ENCODE results near the gene DACT3. TPM values are rescaled to one million over a fixed set of nuclear protein-coding genes. Genes with fewer than 3 reads are reported as not detected.

DACT3 gene
- total RNA-seq, 3 donors from 2014 or later = 0.50 to 0.71 (median 0.63) TPM

- Mint-ChIP-seq H3K27me3 (ENCODE audit: low read depth) (no peaks in the 10 kb centered on the region), H3K4me3 (peak overlapping the region; percentile 67), H3K4me1 (ENCODE audit: low read depth) (peaks cover 71% of the 10 kb centered on the region), H3K9me3 (no peaks in the 10 kb centered on the region), H3K36me3 (ENCODE audit: insufficient read depth) (no peaks in the 10 kb centered on the region)
- peak; percentile 23 to 32 for ATAC-seq
- DNase-seq = peak; percentile 41
Observed at GRCh38 chr19:46616631-46617322, 44.2 kb downstream of the DACT3 start.

- Mint-ChIP-seq H3K36me3 (ENCODE audit: insufficient read depth) (peaks cover 4% of the 10 kb centered on the region), H3K4me3 (no peak overlapping the region), H3K27me3 (ENCODE audit: low read depth) (no peaks in the 10 kb centered on the region), H3K9me3 (no peaks in the 10 kb centered on the region), H3K4me1 (ENCODE audit: low read depth) (peaks cover 71% of the 10 kb centered on the region)
- ATAC-seq = no peak
- DNase-seq = no peak
Observed at GRCh38 chr19:46615966-46616365, 45.0 kb downstream of the DACT3 start.

DNA sequence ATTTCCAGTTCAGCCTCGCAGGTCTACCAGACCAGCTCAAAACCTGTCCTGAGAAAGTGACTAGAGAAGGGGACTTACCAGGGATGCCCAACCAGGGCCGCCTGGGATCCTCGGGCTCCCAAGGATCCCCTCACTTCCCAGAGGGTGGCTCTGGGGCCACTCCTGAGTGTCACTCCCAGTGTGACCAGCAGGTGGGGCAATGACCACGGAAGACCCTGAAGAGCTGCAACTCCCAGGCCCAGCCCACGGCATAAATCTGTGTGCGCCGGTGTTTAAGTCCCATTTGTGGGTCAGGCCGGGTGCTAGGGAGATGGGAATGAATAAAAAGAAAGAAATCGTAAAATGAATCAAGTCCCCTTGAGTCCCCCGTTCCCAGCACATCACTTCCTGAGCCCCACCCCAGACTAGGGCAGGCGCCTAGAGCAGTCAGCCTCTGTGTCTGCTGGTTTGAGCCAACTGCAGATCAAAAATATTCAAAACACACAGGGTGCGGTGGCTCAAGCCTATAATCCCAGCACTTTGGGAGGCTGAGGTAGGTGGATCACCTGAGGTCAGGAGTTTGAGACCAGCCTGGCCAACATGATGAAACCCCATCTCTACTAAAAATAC, 46.8 kb downstream of the DACT3 start:
- ATAC-seq = peak; percentile 58 to 70
- no peaks in the 10 kb centered on the region for H3K9me3 Mint-ChIP-seq
- no peaks in the 10 kb centered on the region for H3K27me3 Mint-ChIP-seq (ENCODE audit: low read depth)
- DNase-seq = peak; percentile 84
- H3K4me1 Mint-ChIP-seq (ENCODE audit: low read depth) = peaks cover 67% of the 10 kb centered on the region
- peak overlapping the region; percentile 36 for H3K4me3 Mint-ChIP-seq
- peaks cover 9% of the 10 kb centered on the region for H3K36me3 Mint-ChIP-seq (ENCODE audit: insufficient read depth)

- Mint-ChIP-seq H3K4me3 (no peak overlapping the region), H3K36me3 (ENCODE audit: insufficient read depth) (peaks cover 11% of the 10 kb centered on the region), H3K4me1 (ENCODE audit: low read depth) (peaks cover 64% of the 10 kb centered on the region), H3K27me3 (ENCODE audit: low read depth) (no peaks in the 10 kb centered on the region), H3K9me3 (no peaks in the 10 kb centered on the region)
- ATAC-seq (no peak), DNase-seq (no peak)
Observed at GRCh38 chr19:46613525-46613924, 47.5 kb downstream of the DACT3 start.

DNA sequence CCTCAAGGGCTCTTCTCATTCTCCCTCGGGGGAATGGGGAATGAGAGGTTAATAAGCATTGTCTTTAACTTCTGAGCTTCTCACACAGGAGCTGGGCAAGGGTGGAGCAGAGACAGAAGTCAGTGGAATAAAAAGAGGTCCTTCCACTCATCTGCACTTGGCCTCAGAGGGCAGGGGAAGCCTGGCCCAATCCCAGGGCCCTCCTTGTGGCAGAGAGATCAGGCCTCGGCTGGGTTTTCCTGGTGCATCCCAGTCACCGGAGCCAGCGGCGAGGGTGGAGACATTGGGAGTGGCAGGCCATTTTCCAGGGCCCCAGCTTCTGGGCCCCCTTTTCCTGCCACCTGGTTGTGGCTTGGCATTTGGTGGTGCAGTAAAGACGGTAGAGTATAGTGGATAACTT, 49.2 kb downstream of the DACT3 start:
- ATAC-seq (peak in 1 of 2 donors; percentile 6), DNase-seq (no peak)
- H3K4me1 Mint-ChIP-seq (ENCODE audit: low read depth) = peaks cover 58% of the 10 kb centered on the region
- H3K36me3 Mint-ChIP-seq (ENCODE audit: insufficient read depth) = peaks cover 23% of the 10 kb centered on the region
- H3K27me3 Mint-ChIP-seq (ENCODE audit: low read depth) = no peaks in the 10 kb centered on the region
- H3K4me3 Mint-ChIP-seq = peak overlapping the region; percentile 49
- H3K9me3 Mint-ChIP-seq = no peaks in the 10 kb centered on the region

- H3K36me3 Mint-ChIP-seq (ENCODE audit: insufficient read depth) = peaks cover 27% of the 10 kb centered on the region
- ATAC-seq (peak; percentile 29 to 36), DNase-seq (no peak)
- peak overlapping the region; percentile 49 for H3K4me3 Mint-ChIP-seq
- H3K9me3 Mint-ChIP-seq = no peaks in the 10 kb centered on the region
- peaks cover 58% of the 10 kb centered on the region for H3K4me1 Mint-ChIP-seq (ENCODE audit: low read depth)
- H3K27me3 Mint-ChIP-seq (ENCODE audit: low read depth) = no peaks in the 10 kb centered on the region
Observed at GRCh38 chr19:46610851-46611770, 49.9 kb downstream of the DACT3 start.

GRCh38 chr19:46610413-46610775, 50.6 kb downstream of the DACT3 start:
- DNase-seq = no peak
- H3K4me3 Mint-ChIP-seq = no peak overlapping the region

GRCh38 chr19:46609511-46610412, 51.2 kb downstream of the DACT3 start:
- Mint-ChIP-seq H3K27me3 (ENCODE audit: low read depth) (no peaks in the 10 kb centered on the region), H3K4me3 (no peak overlapping the region), H3K4me1 (ENCODE audit: low read depth) (peaks cover 57% of the 10 kb centered on the region), H3K9me3 (no peaks in the 10 kb centered on the region), H3K36me3 (ENCODE audit: insufficient read depth) (peaks cover 27% of the 10 kb centered on the region)
- ATAC-seq (no peak), DNase-seq (no peak)

More at GRCh38 chr19:46610413-46610775, 50.6 kb downstream of the DACT3 start:
- Mint-ChIP-seq H3K9me3 (no peaks in the 10 kb centered on the region), H3K4me1 (ENCODE audit: low read depth) (peaks cover 57% of the 10 kb centered on the region), H3K27me3 (ENCODE audit: low read depth) (no peaks in the 10 kb centered on the region), H3K36me3 (ENCODE audit: insufficient read depth) (peaks cover 27% of the 10 kb centered on the region)
- ATAC-seq = no peak

GRCh38 chr19:46608581-46609345, 52.2 kb downstream of the DACT3 start:
- no peak overlapping the region for H3K4me3 Mint-ChIP-seq
- ATAC-seq = no peak
- peaks cover 27% of the 10 kb centered on the region for H3K36me3 Mint-ChIP-seq (ENCODE audit: insufficient read depth)
- no peaks in the 10 kb centered on the region for H3K27me3 Mint-ChIP-seq (ENCODE audit: low read depth)
- H3K9me3 Mint-ChIP-seq = no peaks in the 10 kb centered on the region
- DNase-seq = no peak
- H3K4me1 Mint-ChIP-seq (ENCODE audit: low read depth) = peaks cover 55% of the 10 kb centered on the region

DNA sequence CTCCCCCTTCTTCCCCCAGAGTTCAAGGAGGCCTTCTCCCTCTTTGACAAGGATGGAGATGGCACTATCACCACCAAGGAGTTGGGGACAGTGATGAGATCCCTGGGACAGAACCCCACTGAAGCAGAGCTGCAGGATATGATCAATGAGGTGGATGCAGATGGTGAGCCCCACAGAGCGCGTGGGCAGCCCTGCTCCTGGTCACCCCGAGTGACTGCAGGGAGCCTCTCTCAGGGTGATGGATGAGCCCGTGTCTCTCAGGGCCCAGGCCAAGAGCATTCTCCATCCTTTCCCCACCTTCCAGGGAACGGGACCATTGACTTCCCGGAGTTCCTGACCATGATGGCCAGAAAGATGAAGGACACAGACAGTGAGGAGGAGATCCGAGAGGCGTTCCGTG, 52.8 kb downstream of the DACT3 start:
- ATAC-seq (no peak), DNase-seq (no peak)
- Mint-ChIP-seq H3K36me3 (ENCODE audit: insufficient read depth) (peaks cover 27% of the 10 kb centered on the region), H3K27me3 (ENCODE audit: low read depth) (no peaks in the 10 kb centered on the region), H3K4me3 (no peak overlapping the region), H3K4me1 (ENCODE audit: low read depth) (peaks cover 57% of the 10 kb centered on the region), H3K9me3 (no peaks in the 10 kb centered on the region)

GRCh38 chr19:46607448-46607841, 53.5 kb downstream of the DACT3 start:
- no peaks in the 10 kb centered on the region for H3K27me3 Mint-ChIP-seq (ENCODE audit: low read depth)
- H3K4me3 Mint-ChIP-seq = no peak overlapping the region
- DNase-seq = no peak
- peaks cover 27% of the 10 kb centered on the region for H3K36me3 Mint-ChIP-seq (ENCODE audit: insufficient read depth)
- peaks cover 59% of the 10 kb centered on the region for H3K4me1 Mint-ChIP-seq (ENCODE audit: low read depth)
- no peaks in the 10 kb centered on the region for H3K9me3 Mint-ChIP-seq
- no peak for ATAC-seq

DNA sequence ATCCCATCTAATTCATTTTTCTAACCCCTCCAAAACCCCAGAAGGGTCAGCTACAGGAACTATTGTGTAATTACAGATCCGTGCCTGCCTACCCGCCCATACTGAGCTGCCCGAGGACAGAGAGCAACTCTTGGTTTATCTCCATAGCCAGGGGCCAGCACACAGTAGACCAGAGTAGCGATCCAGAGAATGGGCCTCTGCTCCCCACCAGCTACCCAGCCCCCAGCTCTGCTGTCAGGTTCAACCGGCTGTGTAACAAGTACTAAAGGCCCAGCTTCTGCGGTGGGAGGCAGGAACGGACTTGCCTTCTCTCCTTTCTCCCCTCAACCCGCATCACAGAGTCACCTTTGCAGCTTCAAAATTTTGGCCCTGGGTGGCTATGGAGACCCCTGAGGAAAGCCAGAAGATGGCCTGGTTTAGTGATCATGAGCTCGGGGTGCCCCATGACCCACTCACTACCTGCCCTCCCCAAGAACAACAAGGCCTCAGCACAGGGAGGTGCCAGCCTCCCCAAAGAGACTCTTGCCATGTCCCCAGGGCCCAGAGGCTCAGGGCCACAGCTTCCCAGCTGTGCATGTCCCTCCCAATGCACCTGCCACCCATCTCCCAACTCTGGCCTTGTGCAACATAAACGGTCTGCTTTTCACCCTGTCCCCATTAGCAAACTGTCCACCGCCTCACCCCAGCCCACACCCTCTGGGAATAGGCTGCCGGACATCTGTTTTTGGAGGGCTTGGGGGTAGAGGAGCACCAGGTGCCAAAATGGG, 54.1 kb downstream of the DACT3 start:
- no peaks in the 10 kb centered on the region for H3K9me3 Mint-ChIP-seq
- H3K4me3 Mint-ChIP-seq = no peak overlapping the region
- peaks cover 58% of the 10 kb centered on the region for H3K4me1 Mint-ChIP-seq (ENCODE audit: low read depth)
- ATAC-seq = no peak
- H3K27me3 Mint-ChIP-seq (ENCODE audit: low read depth) = no peaks in the 10 kb centered on the region
- DNase-seq = no peak
- H3K36me3 Mint-ChIP-seq (ENCODE audit: insufficient read depth) = peaks cover 27% of the 10 kb centered on the region

GRCh38 chr19:46606019-46606418, 55.0 kb downstream of the DACT3 start:
- DNase-seq (no peak), ATAC-seq (no peak)
- Mint-ChIP-seq H3K27me3 (ENCODE audit: low read depth) (no peaks in the 10 kb centered on the region), H3K4me3 (no peak overlapping the region), H3K9me3 (no peaks in the 10 kb centered on the region), H3K4me1 (ENCODE audit: low read depth) (peaks cover 50% of the 10 kb centered on the region), H3K36me3 (ENCODE audit: insufficient read depth) (peaks cover 24% of the 10 kb centered on the region)

Data from activated T-cell treated with anti-CD3 and anti-CD28 coated beads, Interleukin-2, amount 50 U/mL, for 4 hours (primary cell).